SKM-1 treated with dmso at 0.1 percent for 144 hours (cell line): Measurements from ENCODE around the gene APBA2.
"Not testable (repeated sequence)": the region's sequence is repeated elsewhere in the genome, so short reads cannot be mapped to it uniquely, and the experiment has no call there.

Experiments used
- DNase-seq: peaks from one replicate; lab custom pipeline; 2025; ENCODE audit not compliant: unreplicated experiment; lab: John Stamatoyannopoulos, UW

Gene APBA2

GRCh38 chr15:29031502-29032228 is 145.9 kb downstream of the APBA2 start:
- DNase-seq = no peak

- no peak for DNase-seq
These were observed 146.5 kb downstream of the APBA2 start for GRCh38 chr15:29032229-29032625.

GRCh38 chr15:29032751-29033150 is 147.0 kb downstream of the APBA2 start:
- DNase-seq = no peak

- no peak for DNase-seq
These were observed 148.4 kb downstream of the APBA2 start for GRCh38 chr15:29034151-29034550.

GRCh38 chr15:29034593-29035335 is 149.0 kb downstream of the APBA2 start:
- DNase-seq = no peak

- DNase-seq = no peak
These were observed 149.8 kb downstream of the APBA2 start for GRCh38 chr15:29035336-29036285.

- DNase-seq = no peak
These were observed 152.4 kb downstream of the APBA2 start for GRCh38 chr15:29037997-29038705.

- no peak for DNase-seq
These were observed 153.9 kb downstream of the APBA2 start for GRCh38 chr15:29039466-29040369.

GRCh38 chr15:29040370-29040751 is 154.6 kb downstream of the APBA2 start:
- DNase-seq = no peak

- DNase-seq = no peak
These were observed 158.1 kb downstream of the APBA2 start for GRCh38 chr15:29043736-29044502.

GRCh38 chr15:29044503-29044901 is 158.7 kb downstream of the APBA2 start:
- no peak for DNase-seq

GRCh38 chr15:29045161-29045560 is 159.4 kb downstream of the APBA2 start:
- DNase-seq = not testable (repeated sequence)

GRCh38 chr15:29045717-29046116 is 159.9 kb downstream of the APBA2 start:
- no peak for DNase-seq

- DNase-seq = no peak
These were observed 160.6 kb downstream of the APBA2 start for GRCh38 chr15:29046281-29046810.

- no peak for DNase-seq
These were observed 161.2 kb downstream of the APBA2 start for GRCh38 chr15:29046977-29047376.

GRCh38 chr15:29048011-29048410 is 162.2 kb downstream of the APBA2 start:
- DNase-seq = no peak

- DNase-seq = no peak
These were observed 165.1 kb downstream of the APBA2 start for GRCh38 chr15:29050870-29051269.

- DNase-seq = no peak
These were observed 165.6 kb downstream of the APBA2 start for GRCh38 chr15:29051422-29051821.

- no peak for DNase-seq
These were observed 167.2 kb downstream of the APBA2 start for GRCh38 chr15:29053006-29053405.
